ENCODE measurements around the gene NUP42.

DNA sequence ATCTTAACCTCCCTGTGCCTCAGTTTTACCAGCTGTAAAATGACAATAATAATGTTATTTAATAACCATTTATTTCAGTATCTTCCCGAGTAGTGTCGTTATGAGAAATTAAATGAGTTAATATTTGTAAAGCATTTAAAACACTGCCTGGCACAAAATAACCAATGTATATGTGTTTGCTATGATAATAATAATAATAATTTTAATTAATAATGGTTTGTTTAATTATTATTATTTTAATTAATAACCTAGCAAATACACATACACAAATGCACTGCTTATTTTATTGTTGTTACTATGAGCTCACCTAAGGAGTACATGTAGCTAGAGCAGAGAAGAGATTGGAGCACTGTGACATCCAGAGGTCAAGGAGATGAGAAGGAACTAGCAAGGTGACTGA lies 46.6 kb downstream of the NUP42 start:
- no peak for TF ChIP-seq ZNF274 (IDR thresholded peaks at IDR 0.05; ENCODE audit: low read depth, low read length)
- no peak for TF ChIP-seq SUZ12 (IDR thresholded peaks at IDR 0.05; ENCODE audit: extremely low read depth, insufficient read depth, insufficient read length)
- no peak for TF ChIP-seq YY1 (IDR thresholded peaks at IDR 0.05; ENCODE audit: insufficient read depth, insufficient read length)

All from NT2/D1 (cell line).